Activated CD4-positive, alpha-beta T cell treated with anti-CD3 and anti-CD28 coated beads, Interleukin-2, amount 10 ng/mL, durations not matched to agents 7 days and 5 days (primary cell): ENCODE data around the gene KRTAP5-8. TPM values are rescaled to one million over a fixed set of nuclear protein-coding genes. Genes with fewer than 3 reads are reported as not detected.
"Not testable (repeated sequence)": the region's sequence is repeated elsewhere in the genome, so short reads cannot be mapped to it uniquely, and the experiment has no call there.

Experiments
- CTCF ChIA-PET: fragments of 350-600 bp; sonication (Branson Sonifier 250); formaldehyde crosslinking; loops from one replicate; lab custom pipeline; 2021; ENCODE audit warnings: antibody characterized with exemption; lab: Charles Lee
- POLR2A ChIA-PET: fragments of 350-600 bp; sonication (Branson Sonifier 250); formaldehyde crosslinking; loops from one replicate; lab custom pipeline; 2021; ENCODE audit warnings: antibody characterized with exemption; lab: Charles Lee
- DNase-seq: peaks from one replicate; pipeline ENCODE4 v3.0.0-alpha.2; 2020
- H3K27ac Mint-ChIP-seq: one replicate; pipeline ENCODE4 v1.8.0; 2021; ENCODE audit warnings: mild to moderate bottlenecking, moderate library complexity, mixed read lengths
- H3K27me3 Mint-ChIP-seq: one replicate; pipeline ENCODE4 v1.8.0; 2021; ENCODE audit warnings: mixed read lengths
- H3K36me3 Mint-ChIP-seq: one replicate; pipeline ENCODE4 v1.8.0; 2021; ENCODE audit warnings: low read depth, mixed read lengths
- H3K4me1 Mint-ChIP-seq: one replicate; pipeline ENCODE4 v1.8.0; 2021; ENCODE audit warnings: mixed read lengths
- H3K4me3 Mint-ChIP-seq: one replicate; pipeline ENCODE4 v1.8.0; 2021; ENCODE audit warnings: mild to moderate bottlenecking, moderate library complexity, mixed read lengths
- H3K9me3 Mint-ChIP-seq: one replicate; pipeline ENCODE4 v1.8.0; 2021; ENCODE audit warnings: mixed read lengths
- total RNA-seq, 2 experiments: library from RNA; stranded (reverse); gene quantifications; one replicate each; pipeline ENCODE4 v1.2.3, GENCODE V29; 2021

KRTAP5-8 gene
- total RNA-seq, 2 experiments from 2014 or later = 0.17 TPM; not detected in 1

DNA sequence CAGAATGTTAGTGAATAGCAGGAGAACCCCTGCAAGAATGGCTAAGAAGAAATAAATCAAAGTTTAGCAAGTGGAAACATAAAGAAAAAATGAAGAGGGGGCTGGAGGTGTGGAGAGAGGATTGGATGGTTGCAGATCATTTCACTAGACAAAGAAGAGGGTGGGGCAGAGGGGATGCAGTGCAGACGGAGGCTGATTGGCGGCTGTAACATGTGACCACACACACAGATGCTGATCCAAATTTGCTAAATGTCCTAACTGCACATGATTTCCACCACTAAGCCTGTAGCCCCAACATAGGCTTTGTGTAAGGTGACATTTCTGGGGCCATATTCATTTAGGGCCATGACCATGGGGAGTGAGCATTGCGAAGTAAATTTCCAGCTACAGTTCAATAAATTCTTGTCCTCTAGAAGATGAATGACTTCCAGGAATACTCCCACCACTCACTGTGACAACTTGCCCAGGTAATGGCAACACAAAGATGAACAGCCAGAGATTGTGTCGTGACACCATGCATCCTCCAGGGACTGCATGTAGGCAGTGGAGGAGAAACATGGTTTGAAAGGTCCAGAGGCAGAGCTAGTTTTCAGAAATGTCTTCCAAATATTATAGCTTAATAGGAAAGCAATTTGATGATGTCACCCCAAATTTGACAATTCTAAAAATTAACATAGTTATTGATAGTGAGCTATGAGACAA lies 38.0 kb downstream of the KRTAP5-8 start:
- CTCF ChIA-PET = no interaction called here
- Mint-ChIP-seq H3K4me1 (peaks cover 2% of the 10 kb centered on the region), H3K4me3 (no peak overlapping the region), H3K36me3 (no peaks in the 10 kb centered on the region), H3K27me3 (peaks cover 11% of the 10 kb centered on the region), H3K9me3 (no peaks in the 10 kb centered on the region), H3K27ac (no peak overlapping the region)
- POLR2A ChIA-PET = no interaction called here
- no peak for DNase-seq

DNA sequence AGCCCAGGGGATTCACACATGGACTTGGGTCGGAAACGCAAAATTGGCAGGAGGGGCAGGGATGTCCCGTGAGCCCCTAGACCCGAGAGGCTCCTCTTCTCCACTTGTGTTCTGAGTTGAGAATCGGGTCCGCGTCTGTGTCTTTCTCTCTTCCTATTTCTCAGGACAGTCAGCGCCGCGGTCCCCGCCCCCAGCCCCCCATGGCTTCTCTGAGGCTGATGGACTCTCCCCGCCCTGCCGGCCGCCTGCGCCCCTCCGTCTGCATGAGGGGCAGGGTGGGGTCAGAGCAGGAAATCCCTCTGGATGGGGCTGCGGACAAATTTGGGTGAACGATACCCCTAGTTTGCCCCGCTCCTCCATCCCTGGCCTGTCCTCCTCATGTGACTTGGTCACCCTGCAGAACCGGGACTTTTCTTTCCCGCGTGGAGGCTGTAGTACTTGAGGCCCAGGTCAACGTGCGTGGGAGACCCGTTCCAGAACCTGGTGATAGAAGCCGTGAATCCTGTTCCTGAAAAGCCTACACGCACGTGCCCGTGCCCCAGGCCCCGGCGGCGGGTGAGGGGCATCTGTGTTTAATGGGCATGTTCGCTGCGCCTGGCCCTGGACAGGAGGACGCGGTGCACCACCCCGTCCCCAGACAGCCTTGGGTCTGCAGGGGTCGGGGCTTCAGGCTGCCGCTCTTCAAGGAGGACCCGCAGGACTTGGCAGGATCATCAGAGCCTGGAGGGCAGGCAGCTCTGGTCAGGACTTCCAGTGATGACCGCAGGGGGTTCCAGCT lies 39.1 kb downstream of the KRTAP5-8 start:
- POLR2A ChIA-PET, DNase-seq, H3K9me3 Mint-ChIP-seq, H3K4me1 Mint-ChIP-seq, H3K36me3 Mint-ChIP-seq, CTCF ChIA-PET, H3K4me3 Mint-ChIP-seq, H3K27ac Mint-ChIP-seq: not testable (repeated sequence)
- peaks cover 13% of the 10 kb centered on the region for H3K27me3 Mint-ChIP-seq

DNA sequence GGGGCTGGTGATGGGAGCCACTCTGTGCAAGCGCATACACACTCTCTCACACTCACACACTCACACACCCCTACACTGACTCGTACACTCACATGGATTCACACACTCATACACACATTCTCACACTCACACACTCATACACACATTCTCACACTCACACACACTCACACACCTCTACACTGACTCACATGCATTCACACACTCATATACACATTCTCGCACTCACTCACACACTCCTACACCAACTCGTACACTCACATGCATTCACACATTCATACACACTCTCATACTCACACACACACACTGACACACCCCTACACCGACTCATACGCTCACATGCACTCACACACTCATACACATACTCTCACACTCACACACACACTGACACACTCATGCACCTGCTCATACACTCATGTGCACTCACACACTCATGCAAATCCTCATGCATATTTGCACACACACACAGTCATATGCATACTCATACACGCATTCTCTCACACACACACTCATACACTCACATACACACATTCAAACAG lies 39.7 kb downstream of the KRTAP5-8 start:
- peaks cover 13% of the 10 kb centered on the region for H3K27me3 Mint-ChIP-seq
- DNase-seq = no peak
- ChIA-PET CTCF (no interaction called here), POLR2A (no interaction called here)
- no peak overlapping the region for H3K4me3 Mint-ChIP-seq
- no peak overlapping the region for H3K27ac Mint-ChIP-seq
- no peaks in the 10 kb centered on the region for H3K36me3 Mint-ChIP-seq
- H3K9me3 Mint-ChIP-seq = no peaks in the 10 kb centered on the region
- H3K4me1 Mint-ChIP-seq = peaks cover 2% of the 10 kb centered on the region

DNA sequence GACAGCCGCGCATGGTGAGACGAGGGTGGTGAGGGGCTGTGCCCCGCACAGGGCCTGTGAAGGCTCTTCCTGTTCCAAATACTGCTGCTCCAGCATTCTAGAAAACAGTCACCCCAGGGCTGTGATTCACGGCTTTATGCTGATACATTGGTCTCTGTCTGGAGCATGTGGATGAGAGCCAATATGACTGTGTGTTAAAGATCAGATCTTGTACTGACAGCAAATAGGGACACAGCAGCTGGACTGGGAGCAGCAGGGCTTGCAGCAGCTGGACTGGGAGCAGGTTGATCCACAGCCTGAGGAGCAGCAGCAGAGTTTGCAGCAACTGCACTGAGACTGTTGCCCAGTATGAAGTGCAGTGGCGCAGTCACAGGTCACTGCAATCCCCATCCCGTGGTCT lies 41.7 kb downstream of the KRTAP5-8 start:
- H3K36me3 Mint-ChIP-seq, H3K9me3 Mint-ChIP-seq, POLR2A ChIA-PET, H3K4me3 Mint-ChIP-seq, CTCF ChIA-PET, H3K27ac Mint-ChIP-seq, H3K4me1 Mint-ChIP-seq, DNase-seq: not testable (repeated sequence)
- peaks cover 16% of the 10 kb centered on the region for H3K27me3 Mint-ChIP-seq

DNA sequence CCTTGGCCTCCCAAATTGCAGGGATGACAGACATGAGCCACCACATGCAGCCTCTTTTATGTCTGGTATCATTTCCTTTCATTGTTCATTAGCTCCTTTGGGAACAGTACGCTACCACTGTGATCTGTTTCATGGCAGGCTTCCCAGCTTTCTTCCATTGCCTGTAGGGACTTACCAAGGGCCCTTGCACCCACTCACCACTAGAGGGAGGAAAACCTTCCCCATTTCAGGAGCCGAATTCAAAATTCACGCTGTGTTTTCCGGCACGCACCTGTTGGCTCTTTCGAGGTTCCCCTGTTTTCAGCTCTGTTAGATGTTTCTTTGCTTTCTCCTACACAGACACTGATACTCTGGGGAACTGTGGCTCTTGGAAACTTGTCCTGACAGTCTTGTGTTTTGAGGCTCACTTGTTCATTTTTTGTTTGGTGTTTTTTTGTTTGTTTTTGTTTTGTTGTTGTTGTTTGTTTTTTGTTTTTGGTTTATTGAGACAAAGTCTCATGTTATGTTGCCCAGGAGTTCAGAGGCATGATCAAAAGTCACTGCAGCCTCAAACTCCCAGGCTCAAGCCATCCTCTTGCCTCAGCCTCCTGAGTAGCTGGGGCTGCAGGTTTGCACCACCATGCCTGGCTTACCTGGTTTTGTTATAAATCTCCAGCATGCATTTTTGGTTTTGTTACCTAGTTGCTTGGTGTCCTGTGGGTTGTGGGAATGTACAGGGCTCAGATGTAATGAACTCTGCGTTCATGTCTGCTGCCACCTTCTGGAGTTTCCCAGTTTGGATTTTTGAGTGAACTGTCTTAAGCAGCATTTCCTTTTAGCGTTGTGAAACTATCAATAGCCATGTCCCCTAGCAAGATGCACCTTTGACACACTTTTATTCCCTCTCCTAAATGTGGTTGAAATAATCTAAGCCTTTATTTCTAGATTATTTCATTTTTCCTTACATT lies 42.5 kb downstream of the KRTAP5-8 start:
- ChIA-PET POLR2A (no interaction called here), CTCF (no interaction called here)
- Mint-ChIP-seq H3K27ac (no peak overlapping the region), H3K9me3 (no peaks in the 10 kb centered on the region), H3K36me3 (no peaks in the 10 kb centered on the region), H3K4me1 (peaks cover 2% of the 10 kb centered on the region), H3K27me3 (peaks cover 13% of the 10 kb centered on the region), H3K4me3 (no peak overlapping the region)
- DNase-seq = peak; percentile 27

DNA sequence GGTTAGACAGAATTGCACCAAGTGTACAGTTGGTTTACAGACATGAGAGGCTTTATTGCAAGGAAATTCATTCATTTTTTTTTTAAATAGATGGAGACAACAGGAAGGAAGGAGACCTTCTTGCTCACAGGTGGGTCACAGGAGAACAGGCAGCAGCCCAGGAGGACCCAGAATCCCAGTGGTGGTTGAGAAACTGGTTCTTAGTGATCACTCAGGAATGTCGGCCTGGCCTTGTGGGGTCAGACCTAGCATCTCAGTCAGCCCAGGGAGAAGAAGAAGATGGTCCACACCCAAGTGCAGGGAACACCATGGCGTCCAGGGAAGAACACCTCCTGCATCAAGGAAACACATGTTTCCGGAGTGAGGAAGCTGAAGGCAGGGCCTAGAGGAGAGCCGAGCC lies 44.0 kb downstream of the KRTAP5-8 start:
- Mint-ChIP-seq H3K4me1 (peaks cover 2% of the 10 kb centered on the region), H3K36me3 (no peaks in the 10 kb centered on the region), H3K9me3 (no peaks in the 10 kb centered on the region), H3K27ac (no peak overlapping the region), H3K4me3 (no peak overlapping the region), H3K27me3 (peaks cover 11% of the 10 kb centered on the region)
- ChIA-PET CTCF (no interaction called here), POLR2A (no interaction called here)
- no peak for DNase-seq

DNA sequence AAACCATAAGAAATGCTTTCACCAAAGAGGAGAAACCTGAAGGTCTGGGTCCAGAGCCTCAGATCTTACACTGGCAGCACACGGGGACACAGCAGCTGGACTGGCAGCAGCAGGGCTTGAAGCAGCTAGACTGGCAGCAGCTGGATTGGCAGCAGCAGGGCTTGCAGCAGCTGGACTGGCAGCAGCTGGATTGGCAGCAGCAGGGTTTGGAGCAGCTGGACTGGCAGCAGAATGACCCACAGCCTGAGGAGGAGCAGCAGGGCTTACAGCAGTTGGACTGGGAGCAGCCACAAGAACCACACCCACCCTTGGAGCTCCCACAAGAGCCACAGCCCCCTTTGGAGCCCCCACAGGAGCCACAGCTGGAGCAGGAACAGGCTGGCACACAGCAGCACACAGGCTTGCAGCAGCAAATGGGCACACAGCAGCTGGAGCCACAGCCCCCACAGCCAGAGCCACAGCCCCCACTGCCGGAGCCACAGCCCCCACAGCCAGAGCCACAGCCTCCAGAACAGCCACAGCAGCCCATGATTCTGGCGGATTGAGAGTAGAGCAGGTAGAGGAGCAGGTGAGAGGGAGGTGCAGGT lies 44.6 kb downstream of the KRTAP5-8 start, which contains the start of gene KRTAP5-11:
Gene KRTAP5-11, minus strand, starts transcription at position 567 of the 587 bp plus-strand sequence. Its CDS starts 38 bp downstream, at position 529.
- peaks cover 2% of the 10 kb centered on the region for H3K4me1 Mint-ChIP-seq
- CTCF ChIA-PET = no interaction called here
- H3K27me3 Mint-ChIP-seq = peaks cover 11% of the 10 kb centered on the region
- no peak within 1 kb of the TSS for H3K27ac Mint-ChIP-seq
- POLR2A ChIA-PET = no interaction called here
- H3K4me3 Mint-ChIP-seq = no peak within 1 kb of the TSS
- H3K9me3 Mint-ChIP-seq = no peaks in the 10 kb centered on the region
- DNase-seq = no peak
- no peaks in the 10 kb centered on the region for H3K36me3 Mint-ChIP-seq

DNA sequence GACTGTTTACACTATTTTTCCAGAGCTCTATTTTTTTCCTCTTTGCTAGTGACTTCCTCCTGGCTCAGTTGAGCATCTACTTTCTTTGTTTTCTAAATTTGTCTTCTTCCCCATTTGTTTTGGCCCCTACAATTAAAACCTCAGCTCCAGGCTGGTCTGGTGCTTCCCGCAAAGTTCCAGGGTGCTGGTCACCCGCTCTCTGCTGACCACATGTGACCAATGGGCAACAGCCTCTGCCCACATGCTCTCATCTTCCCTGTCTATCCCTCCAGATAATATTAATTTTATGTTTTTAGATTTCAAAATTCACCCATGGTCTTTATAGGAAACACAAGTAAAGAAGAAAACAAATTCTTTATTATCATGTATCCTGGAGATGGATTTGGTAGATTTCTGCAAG lies 45.1 kb downstream of the KRTAP5-8 start:
- H3K27ac Mint-ChIP-seq, H3K4me1 Mint-ChIP-seq, H3K4me3 Mint-ChIP-seq, POLR2A ChIA-PET, H3K9me3 Mint-ChIP-seq, H3K36me3 Mint-ChIP-seq, CTCF ChIA-PET, DNase-seq: not testable (repeated sequence)
- peaks cover 11% of the 10 kb centered on the region for H3K27me3 Mint-ChIP-seq

DNA sequence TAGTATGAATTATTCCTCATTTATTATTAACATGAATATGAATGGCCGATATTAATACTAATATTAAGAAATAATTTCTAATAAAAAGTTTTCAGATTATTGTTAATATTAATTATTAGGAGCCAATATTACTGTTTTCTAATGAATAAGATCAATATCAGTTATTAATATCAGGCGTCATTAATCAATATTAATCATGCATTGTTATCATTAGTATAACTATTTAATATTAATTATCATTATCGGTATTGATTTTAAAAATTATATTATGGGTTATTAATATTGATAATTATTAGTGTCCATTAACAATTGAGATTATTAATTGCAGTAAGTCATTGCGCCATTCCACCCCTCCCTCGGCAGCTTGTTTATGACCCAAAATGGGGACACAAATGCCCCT lies 47.8 kb downstream of the KRTAP5-8 start:
- H3K27me3 Mint-ChIP-seq, H3K9me3 Mint-ChIP-seq, DNase-seq, H3K27ac Mint-ChIP-seq, POLR2A ChIA-PET, CTCF ChIA-PET, H3K4me1 Mint-ChIP-seq, H3K4me3 Mint-ChIP-seq, H3K36me3 Mint-ChIP-seq: not testable (repeated sequence)

DNA sequence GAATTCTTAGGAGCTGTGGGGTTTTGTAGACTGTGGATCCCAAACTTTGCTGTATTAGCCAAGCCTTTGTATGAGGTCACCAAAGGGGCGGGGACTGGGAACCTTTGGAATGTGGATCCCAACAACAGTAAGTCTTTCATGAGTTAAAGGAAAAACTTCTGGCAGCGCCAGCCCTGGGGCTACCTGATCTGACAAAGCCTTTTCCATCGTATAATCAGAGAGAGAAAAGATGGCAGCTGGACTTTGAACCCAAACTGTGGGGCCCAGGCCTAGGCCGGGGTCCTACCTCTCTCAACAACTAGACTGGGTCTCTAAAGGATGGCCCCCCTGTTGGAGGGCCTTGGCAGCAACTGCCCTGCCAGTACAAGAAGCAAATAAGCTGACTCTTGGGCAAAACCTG lies 50.5 kb downstream of the KRTAP5-8 start:
- H3K9me3 Mint-ChIP-seq, CTCF ChIA-PET, H3K27me3 Mint-ChIP-seq, H3K4me3 Mint-ChIP-seq, DNase-seq, H3K4me1 Mint-ChIP-seq, POLR2A ChIA-PET, H3K36me3 Mint-ChIP-seq, H3K27ac Mint-ChIP-seq: not testable (repeated sequence)
